NB4 (cell line): ENCODE measurements around the gene GBP7.

Experiments
- MYC ChIP-seq: IDR thresholded peaks from 2 replicates; pipeline ENCODE4 v1.6.1; 2011; ENCODE audit warnings: low read depth, low read length
- POLR2A ChIP-seq: IDR thresholded peaks from 2 replicates; pipeline ENCODE4 v1.6.1; 2011; ENCODE audit warnings: mild to moderate bottlenecking; ENCODE audit not compliant: insufficient read length; ENCODE audit errors: extremely low read depth

DNA sequence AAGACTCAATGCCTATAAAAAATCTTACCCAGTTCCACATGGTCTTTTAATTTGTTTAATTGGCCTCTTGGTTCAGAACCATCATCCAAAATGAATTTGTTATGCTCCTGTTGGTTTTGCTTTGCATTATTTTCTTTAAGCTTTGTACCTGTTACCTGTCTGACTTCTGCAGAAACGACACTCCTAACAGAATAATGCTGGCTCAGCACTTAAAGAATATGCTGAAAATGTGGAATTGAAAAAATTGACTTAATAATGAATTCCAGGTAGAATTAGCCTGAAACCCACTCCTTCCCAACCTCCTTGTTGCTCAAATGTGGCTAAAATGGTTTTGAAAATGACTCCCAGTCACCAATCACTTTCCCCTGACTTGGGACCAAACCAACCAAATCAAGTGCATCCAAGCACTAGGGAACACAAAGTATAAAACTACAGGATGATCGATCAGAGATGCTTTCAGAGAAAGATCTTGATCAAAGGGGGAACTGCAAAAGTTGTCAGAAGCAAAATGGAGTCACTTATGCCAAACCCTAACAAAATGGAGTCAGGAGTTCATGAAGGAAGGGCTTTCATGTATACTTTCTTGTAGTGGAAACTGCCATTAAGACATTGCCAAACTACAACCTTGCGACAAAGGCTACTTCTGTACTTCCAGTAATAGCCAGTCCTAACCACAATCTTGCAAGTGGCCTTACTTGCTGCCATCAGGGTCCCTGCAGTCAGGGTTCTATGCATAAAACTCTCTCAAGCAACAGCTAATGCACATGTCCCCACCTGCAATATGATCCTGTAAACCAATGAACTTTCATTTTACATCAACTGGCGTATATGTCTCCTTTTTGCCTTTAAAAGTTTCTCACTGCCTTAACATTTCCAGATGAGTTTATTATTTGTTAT lies 5.4 kb downstream of the GBP7 start:
- TF ChIP-seq MYC (no peak), POLR2A (no peak)
